Measurements from ENCODE around the gene UBA1.

UBA1 gene

GRCh38 chrX:47210661-47211425 lies 17.2 kb downstream of the UBA1 start:
- TF ChIP-seq CTCF (IDR thresholded peaks at IDR 0.05; ENCODE audit: insufficient read depth, low read length, poor library complexity, severe bottlenecking), result no peak
- Histone ChIP-seq H3K27me3 (replicated peaks; ENCODE audit: control insufficient read depth, insufficient read depth, low read length) (no peaks in the 10 kb centered on the region), H3K36me3 (ENCODE audit: control insufficient read depth, insufficient read depth, low read length) (peaks cover 72% of the 10 kb centered on the region), H3K4me3 (replicated peaks; ENCODE audit: low read depth, low read length) (no peak overlapping the region)
- no peak for DNase-seq (ENCODE audit: extremely low read depth, insufficient read length)

- H3K4me3 ChIP-seq (replicated peaks; ENCODE audit: low read depth, low read length), result no peak overlapping the region
- DNase-seq (ENCODE audit: extremely low read depth, insufficient read length), result no peak
- H3K36me3 ChIP-seq (ENCODE audit: control insufficient read depth, insufficient read depth, low read length), result peaks cover 64% of the 10 kb centered on the region
- TF ChIP-seq CTCF (IDR thresholded peaks at IDR 0.05; ENCODE audit: insufficient read depth, low read length, poor library complexity, severe bottlenecking), result no peak
- H3K27me3 ChIP-seq (replicated peaks; ENCODE audit: control insufficient read depth, insufficient read depth, low read length), result no peaks in the 10 kb centered on the region
These were observed 19.0 kb downstream of the UBA1 start for GRCh38 chrX:47212381-47213293.

- Histone ChIP-seq H3K27me3 (replicated peaks; ENCODE audit: control insufficient read depth, insufficient read depth, low read length) (no peaks in the 10 kb centered on the region), H3K36me3 (ENCODE audit: control insufficient read depth, insufficient read depth, low read length) (peaks cover 50% of the 10 kb centered on the region), H3K4me3 (replicated peaks; ENCODE audit: low read depth, low read length) (no peak overlapping the region)
- no peak for TF ChIP-seq CTCF (IDR thresholded peaks at IDR 0.05; ENCODE audit: insufficient read depth, low read length, poor library complexity, severe bottlenecking)
- no peak for DNase-seq (ENCODE audit: extremely low read depth, insufficient read length)
These were observed 20.9 kb downstream of the UBA1 start for GRCh38 chrX:47214435-47215077.

GRCh38 chrX:47215291-47215900 lies 21.8 kb downstream of the UBA1 start:
- H3K27me3 ChIP-seq (replicated peaks; ENCODE audit: control insufficient read depth, insufficient read depth, low read length), result no peaks in the 10 kb centered on the region
- no peak overlapping the region for H3K4me3 ChIP-seq (replicated peaks; ENCODE audit: low read depth, low read length)
- DNase-seq (ENCODE audit: extremely low read depth, insufficient read length), result no peak
- no peak for TF ChIP-seq CTCF (IDR thresholded peaks at IDR 0.05; ENCODE audit: insufficient read depth, low read length, poor library complexity, severe bottlenecking)
- peaks cover 44% of the 10 kb centered on the region for H3K36me3 ChIP-seq (ENCODE audit: control insufficient read depth, insufficient read depth, low read length)

GRCh38 chrX:47216393-47216925 lies 22.8 kb downstream of the UBA1 start:
- no peak for TF ChIP-seq CTCF (IDR thresholded peaks at IDR 0.05; ENCODE audit: insufficient read depth, low read length, poor library complexity, severe bottlenecking)
- Histone ChIP-seq H3K27me3 (replicated peaks; ENCODE audit: control insufficient read depth, insufficient read depth, low read length) (no peaks in the 10 kb centered on the region), H3K4me3 (replicated peaks; ENCODE audit: low read depth, low read length) (no peak overlapping the region), H3K36me3 (ENCODE audit: control insufficient read depth, insufficient read depth, low read length) (peaks cover 35% of the 10 kb centered on the region)
- no peak for DNase-seq (ENCODE audit: extremely low read depth, insufficient read length)
